Activated CD4-positive, alpha-beta T cell treated with anti-CD3 and anti-CD28 coated beads for 36 hours (primary cell): Measurements from ENCODE around the gene ME3. TPM values are rescaled to one million over a fixed set of nuclear protein-coding genes. Genes with fewer than 3 reads are reported as not detected.
"Not testable (repeated sequence)": the region's sequence is repeated elsewhere in the genome, so short reads cannot be mapped to it uniquely, and the experiment has no call there.

Experiments used
- ATAC-seq: fragments of 200-7000 bp; cut with Tn5 transposase; one replicate; pipeline ENCODE4 v1.10.0; 2021; ENCODE audit warnings: mild to moderate bottlenecking, moderate library complexity
- CTCF ChIA-PET: fragments of 350-600 bp; sonication (Branson Sonifier 250); formaldehyde crosslinking; loops from one replicate; lab custom pipeline; 2021; ENCODE audit warnings: antibody characterized with exemption; lab: Charles Lee
- POLR2A ChIA-PET: fragments of 350-600 bp; sonication (Branson Sonifier 250); formaldehyde crosslinking; loops from one replicate; lab custom pipeline; 2021; ENCODE audit warnings: antibody characterized with exemption, inconsistent platforms; lab: Charles Lee
- DNase-seq: peaks from one replicate; pipeline ENCODE4 v3.0.0-alpha.2; 2020
- H3K27ac Mint-ChIP-seq: one replicate; pipeline ENCODE4 v1.8.0; 2021; ENCODE audit warnings: mixed read lengths
- H3K27me3 Mint-ChIP-seq: one replicate; pipeline ENCODE4 v1.8.0; 2021; ENCODE audit warnings: mixed read lengths
- H3K36me3 Mint-ChIP-seq: one replicate; pipeline ENCODE4 v1.8.0; 2021; ENCODE audit warnings: low read depth, mixed read lengths
- H3K4me1 Mint-ChIP-seq: one replicate; pipeline ENCODE4 v1.8.0; 2021; ENCODE audit warnings: mixed read lengths
- H3K4me3 Mint-ChIP-seq: one replicate; pipeline ENCODE4 v1.8.0; 2021; ENCODE audit warnings: mild to moderate bottlenecking, moderate library complexity, mixed read lengths
- H3K9me3 Mint-ChIP-seq: one replicate; pipeline ENCODE4 v1.8.0; 2021; ENCODE audit warnings: low read depth, mixed read lengths
- intact Hi-C, 2 experiments: fragments of 100-400 bp; cut with DNase I in 1 of 2; cut with micrococcal nuclease in 1 of 2; formaldehyde crosslinking; loops; one replicate each; pipeline versions ENCODE4 v1.14.2 to v1.15.1; 2022 to 2024; cut with DNase I, micrococcal nuclease
- total RNA-seq, 2 experiments: library from RNA; stranded (reverse); gene quantifications; one replicate each; pipeline ENCODE4 v1.2.3, GENCODE V29; 2021

The ME3 gene
- total RNA-seq, 2 experiments from 2014 or later: 4.0 to 6.0 TPM

DNA sequence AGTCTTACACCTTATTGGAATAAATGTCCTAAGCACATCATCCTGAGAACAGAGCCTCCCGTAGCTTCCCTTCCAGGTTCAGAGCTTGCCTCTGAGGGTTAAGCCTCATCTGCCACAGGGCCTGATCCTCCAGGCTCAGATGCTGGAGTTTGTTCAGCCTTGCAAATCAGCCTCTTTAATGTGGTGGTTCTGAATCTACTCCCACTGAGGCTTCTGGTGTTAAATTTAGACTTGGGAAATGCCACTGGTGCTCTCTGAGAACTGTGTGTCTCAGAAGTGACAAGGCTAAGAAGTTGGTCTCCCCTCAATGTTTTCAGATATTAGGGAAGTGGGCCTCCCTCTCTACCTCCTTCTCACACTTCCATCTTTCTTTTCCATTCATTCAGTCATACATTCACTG is 229.0 kb downstream of the ME3 start:
- peak overlapping the region; percentile 63 for H3K27ac Mint-ChIP-seq
- no peak overlapping the region for H3K4me3 Mint-ChIP-seq
- H3K9me3 Mint-ChIP-seq: no peaks in the 10 kb centered on the region
- no peak for DNase-seq
- H3K36me3 Mint-ChIP-seq: peaks cover 4% of the 10 kb centered on the region
- peaks cover 28% of the 10 kb centered on the region for H3K4me1 Mint-ChIP-seq
- H3K27me3 Mint-ChIP-seq: no peaks in the 10 kb centered on the region
- intact Hi-C loops: loop anchor here in 1 of 2 experiments (10.0 kb wide), 1 partner anchor 589 kb away; the partner anchor contains the start of gene CCDC83
- no peak for ATAC-seq
- ChIA-PET POLR2A (no interaction called here), CTCF (interaction anchor here (0.9 to 1.7 kb wide), 4 partner anchors 11 to 165 kb away, joined by 3 to 14 read pairs (median 4); no protein-coding TSS in a partner anchor)

DNA sequence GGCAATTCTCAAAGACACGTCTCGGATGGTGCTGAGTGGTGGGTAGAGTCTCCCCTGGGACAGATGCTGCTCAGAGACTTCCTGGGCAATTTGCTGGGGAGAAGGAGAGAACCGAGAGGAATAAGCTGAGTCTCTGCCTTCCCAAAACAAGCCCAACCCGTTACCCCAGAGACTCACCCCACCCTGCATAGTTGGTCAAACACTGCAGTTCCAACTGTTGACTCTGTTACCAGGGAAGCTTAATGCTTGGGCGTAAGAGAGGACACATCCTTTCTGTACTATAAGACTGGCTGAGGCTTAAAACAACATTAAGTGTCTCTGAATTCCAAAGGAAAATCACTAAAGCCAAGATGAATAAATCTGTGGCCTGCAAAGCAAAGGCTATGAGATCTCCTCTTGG is 229.6 kb downstream of the ME3 start:
- no peak overlapping the region for H3K4me3 Mint-ChIP-seq
- DNase-seq: no peak
- H3K36me3 Mint-ChIP-seq: peaks cover 4% of the 10 kb centered on the region
- intact Hi-C loops: loop anchor here in 1 of 2 experiments (10.0 kb wide), 1 partner anchor 588 kb away; the partner anchor contains the start of gene CCDC83
- CTCF ChIA-PET: interaction anchor here (0.9 to 1.7 kb wide), 4 partner anchors 11 to 165 kb away, joined by 3 to 14 read pairs (median 4); no protein-coding TSS in a partner anchor
- H3K27ac Mint-ChIP-seq: peak overlapping the region; percentile 55
- POLR2A ChIA-PET: interaction anchor here (0.7 kb wide), 3 partner anchors 59 to 950 kb away, joined by 3 to 4 read pairs (median 3); no protein-coding TSS in a partner anchor
- no peaks in the 10 kb centered on the region for H3K9me3 Mint-ChIP-seq
- H3K27me3 Mint-ChIP-seq: no peaks in the 10 kb centered on the region
- no peak for ATAC-seq
- peaks cover 28% of the 10 kb centered on the region for H3K4me1 Mint-ChIP-seq

GRCh38 chr11:86442420-86442819 is 230.0 kb downstream of the ME3 start:
- intact Hi-C loops: loop anchor here in 1 of 2 experiments (10.0 kb wide), 1 partner anchor 588 kb away; the partner anchor contains the start of gene CCDC83
- ChIA-PET CTCF (interaction anchor here (0.9 to 1.7 kb wide), 4 partner anchors 12 to 166 kb away, joined by 3 to 14 read pairs (median 4); no protein-coding TSS in a partner anchor), POLR2A (interaction anchor here (0.7 kb wide), 3 partner anchors 59 to 950 kb away, joined by 3 to 4 read pairs (median 3); no protein-coding TSS in a partner anchor)
- Mint-ChIP-seq H3K4me3 (no peak overlapping the region), H3K27ac (peak overlapping the region; percentile 55), H3K4me1 (peaks cover 28% of the 10 kb centered on the region), H3K36me3 (peaks cover 4% of the 10 kb centered on the region), H3K27me3 (no peaks in the 10 kb centered on the region), H3K9me3 (no peaks in the 10 kb centered on the region)
- peak; percentile 33 for ATAC-seq
- DNase-seq: peak; percentile 38

- ChIA-PET CTCF (no interaction called here), POLR2A (no interaction called here)
- Mint-ChIP-seq H3K27ac (no peak overlapping the region), H3K27me3 (no peaks in the 10 kb centered on the region), H3K9me3 (no peaks in the 10 kb centered on the region), H3K4me1 (peaks cover 25% of the 10 kb centered on the region), H3K4me3 (no peak overlapping the region), H3K36me3 (peaks cover 2% of the 10 kb centered on the region)
- ATAC-seq (no peak), DNase-seq (no peak)
- intact Hi-C loops: loop anchor here in 1 of 2 experiments (10.0 kb wide), 1 partner anchor 586 kb away; the partner anchor contains the start of gene CCDC83
Measured at GRCh38 chr11:86440843-86441242, 231.6 kb downstream of the ME3 start.

DNA sequence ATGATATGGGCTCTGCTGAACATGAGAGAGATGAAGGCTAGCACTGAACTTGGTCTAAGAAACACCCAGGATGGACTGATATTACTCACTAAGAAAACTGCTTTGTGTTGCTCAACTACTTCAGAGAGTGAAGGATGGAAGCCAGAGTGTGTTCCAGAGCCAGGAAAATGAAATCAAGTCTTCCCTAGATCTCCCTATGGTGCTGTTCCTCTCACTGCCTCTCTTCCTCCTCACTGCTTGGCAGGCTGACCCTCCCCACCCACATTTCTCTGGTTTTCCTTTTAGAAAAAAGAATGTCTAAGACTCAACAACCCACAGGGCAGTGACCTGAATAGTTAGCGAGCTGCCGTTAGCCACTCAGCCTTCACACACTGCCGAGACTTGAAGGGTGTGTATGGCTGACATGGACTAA is 232.1 kb downstream of the ME3 start:
- no peak overlapping the region for H3K27ac Mint-ChIP-seq
- intact Hi-C loops: loop anchor here in 1 of 2 experiments (10.0 kb wide), 1 partner anchor 586 kb away; the partner anchor contains the start of gene CCDC83
- no peak for ATAC-seq
- CTCF ChIA-PET: no interaction called here
- peaks cover 2% of the 10 kb centered on the region for H3K36me3 Mint-ChIP-seq
- H3K27me3 Mint-ChIP-seq: no peaks in the 10 kb centered on the region
- POLR2A ChIA-PET: no interaction called here
- H3K4me1 Mint-ChIP-seq: peaks cover 25% of the 10 kb centered on the region
- DNase-seq: no peak
- no peak overlapping the region for H3K4me3 Mint-ChIP-seq
- no peaks in the 10 kb centered on the region for H3K9me3 Mint-ChIP-seq

DNA sequence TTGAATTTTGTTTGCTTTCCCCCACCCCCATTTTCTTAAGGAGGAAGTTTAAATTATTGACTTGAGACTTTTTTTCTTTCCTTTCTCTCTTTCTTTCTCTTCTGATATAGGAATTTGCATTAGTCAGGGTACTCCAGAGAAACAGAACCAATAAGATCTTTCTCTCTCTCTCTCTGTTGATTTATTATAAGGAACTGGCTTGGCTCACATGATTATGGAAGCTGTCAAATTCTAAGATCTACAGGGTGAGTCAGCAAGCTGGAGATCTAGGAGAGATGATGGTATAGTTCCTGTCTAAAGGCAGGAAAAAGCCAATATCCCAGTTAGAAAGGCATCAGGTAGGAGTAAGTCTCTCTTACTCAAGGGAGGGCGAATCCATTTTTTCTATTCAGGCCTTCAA is 233.7 kb downstream of the ME3 start:
- no peaks in the 10 kb centered on the region for H3K9me3 Mint-ChIP-seq
- CTCF ChIA-PET: no interaction called here
- POLR2A ChIA-PET: no interaction called here
- H3K4me3 Mint-ChIP-seq: no peak overlapping the region
- intact Hi-C loops: no loop called here
- DNase-seq (no peak), ATAC-seq (no peak)
- H3K36me3 Mint-ChIP-seq: no peaks in the 10 kb centered on the region
- peaks cover 15% of the 10 kb centered on the region for H3K4me1 Mint-ChIP-seq
- no peaks in the 10 kb centered on the region for H3K27me3 Mint-ChIP-seq
- no peak overlapping the region for H3K27ac Mint-ChIP-seq

- intact Hi-C loops: no loop called here
- Mint-ChIP-seq H3K27ac (no peak overlapping the region), H3K4me1 (peaks cover 2% of the 10 kb centered on the region), H3K4me3 (no peak overlapping the region), H3K36me3 (peaks cover 3% of the 10 kb centered on the region), H3K9me3 (peaks cover 2% of the 10 kb centered on the region), H3K27me3 (no peaks in the 10 kb centered on the region)
- POLR2A ChIA-PET: no interaction called here
- DNase-seq (no peak), ATAC-seq (no peak)
- CTCF ChIA-PET: interaction anchor here (0.6 to 0.7 kb wide), 2 partner anchors 36 to 593 kb away, joined by 3 to 5 read pairs; no protein-coding TSS in a partner anchor
Measured at GRCh38 chr11:86435711-86436110, 236.7 kb downstream of the ME3 start.

- H3K4me3 Mint-ChIP-seq, POLR2A ChIA-PET, H3K36me3 Mint-ChIP-seq, intact Hi-C loops, DNase-seq, ATAC-seq, H3K9me3 Mint-ChIP-seq, H3K4me1 Mint-ChIP-seq, H3K27ac Mint-ChIP-seq, H3K27me3 Mint-ChIP-seq: not testable (repeated sequence)
- CTCF ChIA-PET: interaction anchor here (1.1 kb wide), 1 partner anchor 13 kb away, joined by 3 read pairs; no protein-coding TSS in a partner anchor
Measured at GRCh38 chr11:86433361-86434095, 238.9 kb downstream of the ME3 start.

DNA sequence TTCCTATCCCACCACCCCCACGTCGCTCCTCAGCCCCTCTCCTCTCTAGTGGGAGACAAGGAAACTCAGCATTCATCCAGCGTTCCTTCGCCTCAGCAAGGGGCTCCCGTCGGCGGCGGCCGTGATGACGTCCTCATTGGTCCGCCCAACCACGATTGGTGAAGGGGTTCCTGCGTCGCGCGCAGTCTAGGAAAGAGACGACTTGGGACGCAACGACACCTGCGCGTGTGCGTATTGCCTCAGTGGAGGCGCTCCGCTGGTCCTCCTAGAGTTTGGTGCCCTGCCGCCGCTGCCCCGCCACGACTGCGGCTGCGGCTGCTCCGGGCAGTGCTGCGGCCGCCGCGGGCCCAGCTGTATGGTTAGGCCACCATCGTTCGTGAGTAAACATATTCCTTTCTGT is 241.2 kb downstream of the ME3 start:
- DNase-seq (peak; percentile 21), ATAC-seq (no peak)
- intact Hi-C loops: no loop called here
- H3K4me1 Mint-ChIP-seq: no peaks in the 10 kb centered on the region
- H3K9me3 Mint-ChIP-seq: peaks cover 10% of the 10 kb centered on the region
- H3K27ac Mint-ChIP-seq: no peak overlapping the region
- CTCF ChIA-PET: no interaction called here
- H3K27me3 Mint-ChIP-seq: peaks cover 3% of the 10 kb centered on the region
- POLR2A ChIA-PET: no interaction called here
- peak overlapping the region; percentile 48 for H3K4me3 Mint-ChIP-seq
- peaks cover 3% of the 10 kb centered on the region for H3K36me3 Mint-ChIP-seq

DNA sequence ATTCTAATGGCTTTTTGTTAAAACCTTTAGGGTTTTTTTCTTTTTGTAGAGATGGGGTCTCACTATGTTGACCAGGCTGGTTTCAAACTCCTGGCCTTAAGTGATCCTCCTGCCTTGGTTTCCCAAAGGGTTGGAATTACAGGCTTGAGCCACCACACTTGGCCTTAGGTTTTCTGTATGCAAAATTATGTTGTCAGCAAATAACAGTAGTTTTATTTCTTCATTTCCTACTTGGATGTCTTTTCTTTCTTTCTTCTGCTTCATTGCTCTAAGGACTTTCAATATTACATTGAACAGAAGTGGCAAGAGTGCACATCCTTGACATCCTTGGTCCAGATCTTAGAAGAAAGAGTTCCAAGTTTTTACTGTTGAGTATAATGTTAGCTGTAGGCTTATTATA is 245.0 kb downstream of the ME3 start:
- intact Hi-C loops: no loop called here
- POLR2A ChIA-PET: no interaction called here
- peaks cover 3% of the 10 kb centered on the region for H3K27me3 Mint-ChIP-seq
- no peaks in the 10 kb centered on the region for H3K36me3 Mint-ChIP-seq
- no peak for ATAC-seq
- no peaks in the 10 kb centered on the region for H3K4me1 Mint-ChIP-seq
- H3K9me3 Mint-ChIP-seq: peaks cover 8% of the 10 kb centered on the region
- CTCF ChIA-PET: no interaction called here
- no peak for DNase-seq
- H3K27ac Mint-ChIP-seq: no peak overlapping the region
- no peak overlapping the region for H3K4me3 Mint-ChIP-seq

DNA sequence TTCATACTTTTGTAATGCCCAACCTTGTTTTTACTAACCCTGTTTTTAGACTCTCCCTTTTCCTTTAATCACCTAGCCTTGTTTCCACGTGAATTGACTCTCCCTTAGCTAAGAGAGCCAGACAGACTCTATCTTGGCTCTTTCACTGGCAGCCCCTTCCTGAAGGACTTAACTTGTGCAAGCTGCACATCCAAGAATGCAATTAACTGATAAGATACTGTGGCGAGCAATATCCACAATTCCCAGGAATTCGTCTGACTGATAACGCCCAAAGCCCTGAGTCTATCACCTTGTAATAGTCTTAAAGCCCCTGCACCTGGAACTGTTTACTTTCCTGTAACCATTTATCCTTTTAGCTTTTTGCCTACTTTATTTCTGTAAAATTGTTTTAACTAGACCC is 248.9 kb downstream of the ME3 start:
- H3K27me3 Mint-ChIP-seq, H3K4me1 Mint-ChIP-seq, H3K27ac Mint-ChIP-seq, H3K36me3 Mint-ChIP-seq, H3K4me3 Mint-ChIP-seq, H3K9me3 Mint-ChIP-seq, POLR2A ChIA-PET, intact Hi-C loops, ATAC-seq, DNase-seq: not testable (repeated sequence)
- CTCF ChIA-PET: interaction anchor here (0.6 kb wide), 2 partner anchors 24 to 32 kb away, joined by 3 to 6 read pairs; no protein-coding TSS in a partner anchor
